ENCODE results near the gene SMIM10.

DNA sequence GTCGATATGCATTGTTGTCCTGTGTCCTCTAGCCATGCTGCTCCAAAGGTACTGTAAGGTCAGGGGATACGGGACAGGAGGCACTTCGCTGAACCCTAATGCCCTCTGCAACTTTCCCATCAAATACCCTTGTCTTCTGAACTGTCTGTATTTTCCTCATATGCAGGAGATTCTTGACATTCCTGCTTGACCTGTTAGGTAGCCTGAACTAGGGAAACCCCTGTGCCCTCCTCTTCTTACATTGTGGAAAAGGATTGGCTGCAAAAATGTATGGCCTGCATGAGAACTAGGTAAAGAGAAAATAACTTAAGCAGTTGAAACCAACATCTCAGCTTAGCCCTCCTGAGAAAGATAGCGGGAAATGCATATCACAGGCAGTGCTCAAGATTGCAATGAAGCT, 20.1 kb downstream of the SMIM10 start:
- TF ChIP-seq, protein P1, sequence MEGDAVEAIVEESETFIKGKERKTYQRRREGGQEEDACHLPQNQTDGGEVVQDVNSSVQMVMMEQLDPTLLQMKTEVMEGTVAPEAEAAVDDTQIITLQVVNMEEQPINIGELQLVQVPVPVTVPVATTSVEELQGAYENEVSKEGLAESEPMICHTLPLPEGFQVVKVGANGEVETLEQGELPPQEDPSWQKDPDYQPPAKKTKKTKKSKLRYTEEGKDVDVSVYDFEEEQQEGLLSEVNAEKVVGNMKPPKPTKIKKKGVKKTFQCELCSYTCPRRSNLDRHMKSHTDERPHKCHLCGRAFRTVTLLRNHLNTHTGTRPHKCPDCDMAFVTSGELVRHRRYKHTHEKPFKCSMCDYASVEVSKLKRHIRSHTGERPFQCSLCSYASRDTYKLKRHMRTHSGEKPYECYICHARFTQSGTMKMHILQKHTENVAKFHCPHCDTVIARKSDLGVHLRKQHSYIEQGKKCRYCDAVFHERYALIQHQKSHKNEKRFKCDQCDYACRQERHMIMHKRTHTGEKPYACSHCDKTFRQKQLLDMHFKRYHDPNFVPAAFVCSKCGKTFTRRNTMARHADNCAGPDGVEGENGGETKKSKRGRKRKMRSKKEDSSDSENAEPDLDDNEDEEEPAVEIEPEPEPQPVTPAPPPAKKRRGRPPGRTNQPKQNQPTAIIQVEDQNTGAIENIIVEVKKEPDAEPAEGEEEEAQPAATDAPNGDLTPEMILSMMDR (conservative IDR thresholded peaks at IDR 0.05; ENCODE audit: low read length): no peak
- no peak for TF ChIP-seq EZH2phosphoT487 (IDR thresholded peaks at IDR 0.05; ENCODE audit: borderline replicate concordance)

Data from Loucy (cell line).